ENCODE data around the gene RABGGTB.
"Not testable (repeated sequence)": the region's sequence is repeated elsewhere in the genome, so short reads cannot be mapped to it uniquely, and the experiment has no call there.

Gene RABGGTB

GRCh38 chr1:75811211-75811981 lies 25.3 kb downstream of the RABGGTB start:
- H3K27me3 ChIP-seq (ENCODE audit: insufficient read depth, low read depth) = no peaks in the 10 kb centered on the region
- no peak overlapping the region for H3K4me2 ChIP-seq
- H3K36me3 ChIP-seq (ENCODE audit: insufficient read depth) = no peaks in the 10 kb centered on the region
- H4K20me1 ChIP-seq (ENCODE audit: insufficient read depth) = no peaks in the 10 kb centered on the region
- no peak overlapping the region for H3K4me3 ChIP-seq (IDR thresholded peaks at IDR 0.05; ENCODE audit: insufficient read depth, low read depth, low read length)
- H3K27ac ChIP-seq = no peak overlapping the region
- H3K4me1 ChIP-seq (ENCODE audit: low read depth, poor library complexity, severe bottlenecking) = no peaks in the 10 kb centered on the region
- H3K9ac ChIP-seq = no peak overlapping the region
- H3K79me2 ChIP-seq (ENCODE audit: insufficient read depth, low read depth) = no peaks in the 10 kb centered on the region
- no peak for TF ChIP-seq CTCF (conservative IDR thresholded peaks at IDR 0.05; ENCODE audit: low read depth, low read length)
- H2AFZ ChIP-seq (ENCODE audit: low read depth) = no peak overlapping the region

- H3K4me2 ChIP-seq = no peak overlapping the region
- H3K27ac ChIP-seq = no peak overlapping the region
- no peaks in the 10 kb centered on the region for H3K79me2 ChIP-seq (ENCODE audit: insufficient read depth, low read depth)
- H3K27me3 ChIP-seq (ENCODE audit: insufficient read depth, low read depth) = no peaks in the 10 kb centered on the region
- no peak overlapping the region for H2AFZ ChIP-seq (ENCODE audit: low read depth)
- TF ChIP-seq CTCF (conservative IDR thresholded peaks at IDR 0.05; ENCODE audit: low read depth, low read length) = no peak
- H3K4me1 ChIP-seq (ENCODE audit: low read depth, poor library complexity, severe bottlenecking) = no peaks in the 10 kb centered on the region
- H4K20me1 ChIP-seq (ENCODE audit: insufficient read depth) = no peaks in the 10 kb centered on the region
- H3K9ac ChIP-seq = no peak overlapping the region
- no peak overlapping the region for H3K4me3 ChIP-seq (IDR thresholded peaks at IDR 0.05; ENCODE audit: insufficient read depth, low read depth, low read length)
- no peaks in the 10 kb centered on the region for H3K36me3 ChIP-seq (ENCODE audit: insufficient read depth)
These were observed 26.0 kb downstream of the RABGGTB start for GRCh38 chr1:75812065-75812464.

- not testable (repeated sequence) for H3K27ac ChIP-seq; H3K9ac ChIP-seq; H3K27me3 ChIP-seq (ENCODE audit: insufficient read depth, low read depth); H3K4me1 ChIP-seq (ENCODE audit: low read depth, poor library complexity, severe bottlenecking); H3K4me2 ChIP-seq; H2AFZ ChIP-seq (ENCODE audit: low read depth); H3K4me3 ChIP-seq (IDR thresholded peaks at IDR 0.05; ENCODE audit: insufficient read depth, low read depth, low read length); H3K36me3 ChIP-seq (ENCODE audit: insufficient read depth); H3K79me2 ChIP-seq (ENCODE audit: insufficient read depth, low read depth); H4K20me1 ChIP-seq (ENCODE audit: insufficient read depth)
These were observed 37.5 kb downstream of the RABGGTB start for GRCh38 chr1:75823596-75823995.

GRCh38 chr1:75836528-75837100 lies 50.6 kb downstream of the RABGGTB start:
- H4K20me1 ChIP-seq (ENCODE audit: insufficient read depth) = no peaks in the 10 kb centered on the region
- no peak for TF ChIP-seq CTCF (conservative IDR thresholded peaks at IDR 0.05; ENCODE audit: low read depth, low read length)
- no peak overlapping the region for H2AFZ ChIP-seq (ENCODE audit: low read depth)
- no peak overlapping the region for H3K4me2 ChIP-seq
- no peaks in the 10 kb centered on the region for H3K36me3 ChIP-seq (ENCODE audit: insufficient read depth)
- no peaks in the 10 kb centered on the region for H3K27me3 ChIP-seq (ENCODE audit: insufficient read depth, low read depth)
- H3K9ac ChIP-seq = no peak overlapping the region
- no peaks in the 10 kb centered on the region for H3K79me2 ChIP-seq (ENCODE audit: insufficient read depth, low read depth)
- no peak overlapping the region for H3K27ac ChIP-seq
- H3K4me1 ChIP-seq (ENCODE audit: low read depth, poor library complexity, severe bottlenecking) = no peaks in the 10 kb centered on the region
- H3K4me3 ChIP-seq (IDR thresholded peaks at IDR 0.05; ENCODE audit: insufficient read depth, low read depth, low read length) = no peak overlapping the region

GRCh38 chr1:75838079-75838478 lies 52.0 kb downstream of the RABGGTB start:
- H3K36me3 ChIP-seq (ENCODE audit: insufficient read depth) = no peaks in the 10 kb centered on the region
- H3K9ac ChIP-seq = no peak overlapping the region
- H4K20me1 ChIP-seq (ENCODE audit: insufficient read depth) = no peaks in the 10 kb centered on the region
- no peak for TF ChIP-seq CTCF (conservative IDR thresholded peaks at IDR 0.05; ENCODE audit: low read depth, low read length)
- H3K4me2 ChIP-seq = no peak overlapping the region
- no peak overlapping the region for H2AFZ ChIP-seq (ENCODE audit: low read depth)
- no peaks in the 10 kb centered on the region for H3K79me2 ChIP-seq (ENCODE audit: insufficient read depth, low read depth)
- H3K4me1 ChIP-seq (ENCODE audit: low read depth, poor library complexity, severe bottlenecking) = no peaks in the 10 kb centered on the region
- H3K27ac ChIP-seq = no peak overlapping the region
- no peaks in the 10 kb centered on the region for H3K27me3 ChIP-seq (ENCODE audit: insufficient read depth, low read depth)
- no peak overlapping the region for H3K4me3 ChIP-seq (IDR thresholded peaks at IDR 0.05; ENCODE audit: insufficient read depth, low read depth, low read length)

All from KMS-11 (cell line).